Measurements from ENCODE around the gene ANKRD24.

ANKRD24 gene

DNA sequence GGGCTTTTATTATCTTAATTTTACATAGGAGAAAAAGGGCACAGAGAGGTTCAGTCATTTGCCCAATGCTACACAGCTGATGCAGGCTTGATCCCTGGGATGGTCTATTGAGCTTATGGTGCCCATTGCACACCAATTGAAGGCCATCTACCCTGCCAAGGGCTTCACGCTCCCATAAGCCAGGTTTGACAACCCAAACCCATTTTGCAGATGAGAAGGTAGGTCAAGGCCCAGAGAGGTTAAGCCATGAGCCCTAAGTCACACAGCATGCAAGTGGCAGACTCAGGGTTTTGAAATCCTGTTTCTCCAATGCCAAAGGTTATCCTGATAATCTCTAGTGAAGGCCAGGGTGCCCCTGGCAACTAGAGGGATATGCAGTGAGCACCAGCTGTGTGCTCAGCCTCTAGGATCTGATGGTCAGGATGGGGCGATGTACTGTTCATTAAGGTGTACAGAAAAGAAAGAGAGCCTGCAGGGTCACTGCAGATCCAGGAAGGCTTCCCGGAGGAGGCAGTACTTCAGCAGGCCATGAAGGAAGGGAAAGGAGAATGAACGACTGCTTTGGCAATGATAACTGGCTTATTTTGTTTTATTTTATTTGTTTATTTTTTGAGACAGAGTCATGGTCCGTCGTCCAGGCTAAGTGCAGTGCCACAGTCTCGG is 20.9 kb upstream of the ANKRD24 start:
- Histone ChIP-seq H3F3A (ENCODE audit: low read depth) (no peaks in the 10 kb centered on the region), H3K4me1 (ENCODE audit: insufficient read depth, low read length, poor library complexity, severe bottlenecking) (no peaks in the 10 kb centered on the region), H3K4me2 (ENCODE audit: low read depth, low read length, poor library complexity, severe bottlenecking) (no peak overlapping the region), H4K20me1 (ENCODE audit: insufficient read depth, low read length, poor library complexity, severe bottlenecking) (no peaks in the 10 kb centered on the region), H3K9me2 (replicated peaks; ENCODE audit: low read depth, low read length) (no peaks in the 10 kb centered on the region), H3K9ac (ENCODE audit: low read depth, low read length, poor library complexity, severe bottlenecking) (no peak overlapping the region), H3K36me3 (ENCODE audit: insufficient read depth, low read length) (no peaks in the 10 kb centered on the region), H3K9me3 (ENCODE audit: insufficient read depth, low read depth, low read length) (no peaks in the 10 kb centered on the region), H3K27me3 (ENCODE audit: insufficient read depth, low read length, poor library complexity, severe bottlenecking) (no peaks in the 10 kb centered on the region), H3K4me3 (ENCODE audit: low read length, poor library complexity, severe bottlenecking) (no peak overlapping the region), H3K79me2 (ENCODE audit: insufficient read depth, low read length) (no peaks in the 10 kb centered on the region; the same call in 1 of the 2 replicates), H2AFZ (ENCODE audit: low read length) (no peak overlapping the region)
- TF ChIP-seq, protein P1, sequence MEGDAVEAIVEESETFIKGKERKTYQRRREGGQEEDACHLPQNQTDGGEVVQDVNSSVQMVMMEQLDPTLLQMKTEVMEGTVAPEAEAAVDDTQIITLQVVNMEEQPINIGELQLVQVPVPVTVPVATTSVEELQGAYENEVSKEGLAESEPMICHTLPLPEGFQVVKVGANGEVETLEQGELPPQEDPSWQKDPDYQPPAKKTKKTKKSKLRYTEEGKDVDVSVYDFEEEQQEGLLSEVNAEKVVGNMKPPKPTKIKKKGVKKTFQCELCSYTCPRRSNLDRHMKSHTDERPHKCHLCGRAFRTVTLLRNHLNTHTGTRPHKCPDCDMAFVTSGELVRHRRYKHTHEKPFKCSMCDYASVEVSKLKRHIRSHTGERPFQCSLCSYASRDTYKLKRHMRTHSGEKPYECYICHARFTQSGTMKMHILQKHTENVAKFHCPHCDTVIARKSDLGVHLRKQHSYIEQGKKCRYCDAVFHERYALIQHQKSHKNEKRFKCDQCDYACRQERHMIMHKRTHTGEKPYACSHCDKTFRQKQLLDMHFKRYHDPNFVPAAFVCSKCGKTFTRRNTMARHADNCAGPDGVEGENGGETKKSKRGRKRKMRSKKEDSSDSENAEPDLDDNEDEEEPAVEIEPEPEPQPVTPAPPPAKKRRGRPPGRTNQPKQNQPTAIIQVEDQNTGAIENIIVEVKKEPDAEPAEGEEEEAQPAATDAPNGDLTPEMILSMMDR (conservative IDR thresholded peaks at IDR 0.05; ENCODE audit: low read length), result no peak
- TF ChIP-seq EZH2phosphoT487 (IDR thresholded peaks at IDR 0.05; ENCODE audit: borderline replicate concordance), result no peak

DNA sequence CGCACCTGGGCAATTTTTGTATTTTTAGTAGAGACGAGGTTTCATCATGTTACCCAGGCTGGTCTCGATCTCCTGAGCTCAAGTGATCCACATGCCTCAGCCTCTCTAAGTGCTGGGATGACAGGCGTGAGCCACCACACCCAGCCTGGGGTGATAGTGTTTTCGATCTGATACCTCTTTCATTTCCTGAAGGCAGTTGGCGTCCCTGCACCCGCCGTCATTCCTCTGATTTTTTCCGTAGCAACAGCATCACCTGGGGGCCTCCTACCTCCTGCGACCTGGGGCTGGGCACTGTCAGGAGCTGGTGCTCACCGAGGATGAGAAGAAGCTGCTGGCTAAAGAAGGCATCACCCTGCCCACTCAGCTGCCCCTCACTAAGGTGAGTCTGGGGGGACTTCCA is 18.2 kb upstream of the ANKRD24 start:
- Histone ChIP-seq H3K79me2 (ENCODE audit: insufficient read depth, low read length) (no peaks in the 10 kb centered on the region), H3K36me3 (ENCODE audit: insufficient read depth, low read length) (no peaks in the 10 kb centered on the region), H3K9ac (ENCODE audit: low read depth, low read length, poor library complexity, severe bottlenecking) (no peak overlapping the region), H4K20me1 (ENCODE audit: insufficient read depth, low read length, poor library complexity, severe bottlenecking) (no peaks in the 10 kb centered on the region), H3K27me3 (ENCODE audit: insufficient read depth, low read length, poor library complexity, severe bottlenecking) (no peaks in the 10 kb centered on the region), H3K9me2 (replicated peaks; ENCODE audit: low read depth, low read length) (no peaks in the 10 kb centered on the region), H3K4me1 (ENCODE audit: insufficient read depth, low read length, poor library complexity, severe bottlenecking) (no peaks in the 10 kb centered on the region), H3K4me3 (ENCODE audit: low read length, poor library complexity, severe bottlenecking) (no peak overlapping the region), H2AFZ (ENCODE audit: low read length) (no peak overlapping the region), H3F3A (ENCODE audit: low read depth) (no peaks in the 10 kb centered on the region), H3K4me2 (ENCODE audit: low read depth, low read length, poor library complexity, severe bottlenecking) (no peak overlapping the region), H3K9me3 (ENCODE audit: insufficient read depth, low read depth, low read length) (no peaks in the 10 kb centered on the region)
- no peak for TF ChIP-seq EZH2phosphoT487 (IDR thresholded peaks at IDR 0.05; ENCODE audit: borderline replicate concordance)
- TF ChIP-seq, protein P1 (conservative IDR thresholded peaks at IDR 0.05; ENCODE audit: low read length), result no peak

DNA sequence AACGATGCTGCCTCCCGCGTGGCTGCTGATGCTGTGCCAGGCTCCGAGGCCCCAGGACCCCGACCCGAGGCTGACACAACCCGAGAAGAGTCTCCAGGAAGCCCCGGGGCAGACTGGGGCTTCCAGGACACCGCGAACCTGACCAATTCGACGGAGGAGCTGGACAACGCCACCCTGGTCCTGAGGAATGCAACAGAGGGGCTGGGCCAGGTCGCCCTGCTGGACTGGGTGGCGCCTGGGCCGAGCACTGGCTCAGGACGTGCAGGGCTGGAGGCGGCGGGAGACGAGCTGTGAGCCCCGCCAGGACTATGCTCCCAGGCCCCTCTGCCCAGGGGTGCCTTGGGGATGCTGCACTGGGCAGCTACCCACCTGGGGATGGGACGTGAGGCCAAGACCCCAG is 10.8 kb upstream of the ANKRD24 start:
- H3K79me2 ChIP-seq (ENCODE audit: insufficient read depth, low read length), result no peaks in the 10 kb centered on the region
- TF ChIP-seq, protein P1 (conservative IDR thresholded peaks at IDR 0.05; ENCODE audit: low read length), result no peak
- no peak for TF ChIP-seq EZH2phosphoT487 (IDR thresholded peaks at IDR 0.05; ENCODE audit: borderline replicate concordance)
- no peak overlapping the region for H3K4me2 ChIP-seq (ENCODE audit: low read depth, low read length, poor library complexity, severe bottlenecking)
- peaks cover 4% of the 10 kb centered on the region; the same call in 1 of the 2 replicates for H3K36me3 ChIP-seq (ENCODE audit: insufficient read depth, low read length)
- H3K27me3 ChIP-seq (ENCODE audit: insufficient read depth, low read length, poor library complexity, severe bottlenecking), result no peaks in the 10 kb centered on the region
- no peaks in the 10 kb centered on the region for H3K4me1 ChIP-seq (ENCODE audit: insufficient read depth, low read length, poor library complexity, severe bottlenecking)
- no peak overlapping the region for H3K9ac ChIP-seq (ENCODE audit: low read depth, low read length, poor library complexity, severe bottlenecking)
- H3K9me3 ChIP-seq (ENCODE audit: insufficient read depth, low read depth, low read length), result no peaks in the 10 kb centered on the region
- H2AFZ ChIP-seq (ENCODE audit: low read length), result no peak overlapping the region
- no peaks in the 10 kb centered on the region for H4K20me1 ChIP-seq (ENCODE audit: insufficient read depth, low read length, poor library complexity, severe bottlenecking)
- no peak overlapping the region for H3K4me3 ChIP-seq (ENCODE audit: low read length, poor library complexity, severe bottlenecking)
- no peaks in the 10 kb centered on the region for H3F3A ChIP-seq (ENCODE audit: low read depth)
- H3K9me2 ChIP-seq (replicated peaks; ENCODE audit: low read depth, low read length), result no peaks in the 10 kb centered on the region
